HCT116 (cell line): Measurements from ENCODE around the gene SEC16A.

Source experiments
- EZH2 ChIP-seq: fragments of 200-600 bp; sonication (generic); IDR thresholded peaks from 2 replicates; pipeline ENCODE4 v1.6.1; 2017; ENCODE audit warnings: antibody characterized with exemption, mixed run types
- EZH2phosphoT487 ChIP-seq: fragments of 200-600 bp; IDR thresholded peaks from 2 replicates; pipeline ENCODE4 v1.6.1; 2018; ENCODE audit warnings: antibody characterized with exemption, borderline replicate concordance
- JUND ChIP-seq: IDR thresholded peaks from 2 replicates; pipeline ENCODE4 v1.6.1; 2012
- POLR2A ChIP-seq: IDR thresholded peaks from 2 replicates; pipeline ENCODE4 v1.7.0; 2011; ENCODE audit warnings: borderline replicate concordance; ENCODE audit not compliant: insufficient read depth, insufficient read length; ENCODE audit errors: extremely low read depth
- RAD21 ChIP-seq: IDR thresholded peaks from 2 replicates; pipeline ENCODE4 v1.6.1; 2012; ENCODE audit warnings: low read depth, mild to moderate bottlenecking
- YY1 ChIP-seq: IDR thresholded peaks from 2 replicates; pipeline ENCODE4 v1.6.1; 2011; ENCODE audit warnings: low read length, low read depth, moderate library complexity, mild to moderate bottlenecking; ENCODE audit not compliant: insufficient replicate concordance; ENCODE audit errors: extremely low read depth
- ZNF274 ChIP-seq: fragments of 200-500 bp; sonication (Bioruptor generic); IDR thresholded peaks from 2 replicates; pipeline ENCODE4 v1.6.1; 2014; ENCODE audit warnings: mild to moderate bottlenecking, low read depth, low read length, inconsistent platforms
- TF ChIP-seq, protein P1 (sequence below): IDR thresholded peaks from 2 replicates; pipeline ENCODE4 v1.6.1; 2012
- TF ChIP-seq, protein P2 (sequence below), 3 experiments: fragments of 200-600 bp in 1 of 3; sonication (generic) in 1 of 3; IDR thresholded peaks in 2 of 3; conservative IDR thresholded peaks in 1 of 3; 2 replicates each; pipeline ENCODE4 v1.5.1; 2012 to 2017; ENCODE audit warnings: low read depth in 2 of 3, low read length in 2 of 3, antibody characterized with exemption in 1 of 3, borderline replicate concordance in 1 of 3, control low read depth in 1 of 3, mild to moderate bottlenecking in 1 of 3, mixed read lengths in 1 of 3, mixed run types in 1 of 3, moderate library complexity in 1 of 3; ENCODE audit not compliant: insufficient read depth in 1 of 3
- TF ChIP-seq, protein P3 (sequence below): IDR thresholded peaks from 2 replicates; pipeline ENCODE4 v1.6.1; 2012; ENCODE audit warnings: low read depth
- TF ChIP-seq, protein P4 (sequence below): IDR thresholded peaks from 2 replicates; pipeline ENCODE4 v1.6.1; 2012

DNA sequence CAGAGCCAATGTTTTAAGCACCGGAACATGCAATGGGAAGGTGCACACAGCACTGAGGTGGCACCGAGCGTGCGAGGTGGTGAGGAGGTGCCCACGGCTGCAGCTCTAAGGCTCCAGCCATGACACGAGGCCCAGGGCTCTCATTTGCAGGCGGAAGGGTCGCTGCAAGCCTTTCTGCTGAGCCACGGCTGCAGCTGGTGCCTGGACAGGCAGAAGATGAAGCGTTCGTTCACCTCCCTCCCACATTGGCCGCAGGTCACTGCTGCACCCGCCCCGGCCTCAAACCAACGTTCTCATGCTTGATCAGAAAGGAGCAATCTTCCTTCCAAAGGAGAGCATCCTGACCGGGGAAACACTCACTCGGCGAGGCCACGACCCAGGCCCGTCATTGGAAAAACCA lies 38.7 kb downstream of the SEC16A start:
- TF ChIP-seq, protein P1, sequence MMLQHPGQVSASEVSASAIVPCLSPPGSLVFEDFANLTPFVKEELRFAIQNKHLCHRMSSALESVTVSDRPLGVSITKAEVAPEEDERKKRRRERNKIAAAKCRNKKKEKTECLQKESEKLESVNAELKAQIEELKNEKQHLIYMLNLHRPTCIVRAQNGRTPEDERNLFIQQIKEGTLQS, result no peak
- TF ChIP-seq, protein P2, sequence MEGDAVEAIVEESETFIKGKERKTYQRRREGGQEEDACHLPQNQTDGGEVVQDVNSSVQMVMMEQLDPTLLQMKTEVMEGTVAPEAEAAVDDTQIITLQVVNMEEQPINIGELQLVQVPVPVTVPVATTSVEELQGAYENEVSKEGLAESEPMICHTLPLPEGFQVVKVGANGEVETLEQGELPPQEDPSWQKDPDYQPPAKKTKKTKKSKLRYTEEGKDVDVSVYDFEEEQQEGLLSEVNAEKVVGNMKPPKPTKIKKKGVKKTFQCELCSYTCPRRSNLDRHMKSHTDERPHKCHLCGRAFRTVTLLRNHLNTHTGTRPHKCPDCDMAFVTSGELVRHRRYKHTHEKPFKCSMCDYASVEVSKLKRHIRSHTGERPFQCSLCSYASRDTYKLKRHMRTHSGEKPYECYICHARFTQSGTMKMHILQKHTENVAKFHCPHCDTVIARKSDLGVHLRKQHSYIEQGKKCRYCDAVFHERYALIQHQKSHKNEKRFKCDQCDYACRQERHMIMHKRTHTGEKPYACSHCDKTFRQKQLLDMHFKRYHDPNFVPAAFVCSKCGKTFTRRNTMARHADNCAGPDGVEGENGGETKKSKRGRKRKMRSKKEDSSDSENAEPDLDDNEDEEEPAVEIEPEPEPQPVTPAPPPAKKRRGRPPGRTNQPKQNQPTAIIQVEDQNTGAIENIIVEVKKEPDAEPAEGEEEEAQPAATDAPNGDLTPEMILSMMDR (IDR thresholded peaks at IDR 0.05 in 2 of 3, conservative IDR thresholded peaks at IDR 0.05 in 1 of 3; ENCODE audit: borderline replicate concordance in 1 of 3, insufficient read depth in 1 of 3, low read depth in 2 of 3, low read length in 2 of 3), result no peak
- no peak for TF ChIP-seq EZH2
- no peak for TF ChIP-seq POLR2A
- TF ChIP-seq, protein P3, sequence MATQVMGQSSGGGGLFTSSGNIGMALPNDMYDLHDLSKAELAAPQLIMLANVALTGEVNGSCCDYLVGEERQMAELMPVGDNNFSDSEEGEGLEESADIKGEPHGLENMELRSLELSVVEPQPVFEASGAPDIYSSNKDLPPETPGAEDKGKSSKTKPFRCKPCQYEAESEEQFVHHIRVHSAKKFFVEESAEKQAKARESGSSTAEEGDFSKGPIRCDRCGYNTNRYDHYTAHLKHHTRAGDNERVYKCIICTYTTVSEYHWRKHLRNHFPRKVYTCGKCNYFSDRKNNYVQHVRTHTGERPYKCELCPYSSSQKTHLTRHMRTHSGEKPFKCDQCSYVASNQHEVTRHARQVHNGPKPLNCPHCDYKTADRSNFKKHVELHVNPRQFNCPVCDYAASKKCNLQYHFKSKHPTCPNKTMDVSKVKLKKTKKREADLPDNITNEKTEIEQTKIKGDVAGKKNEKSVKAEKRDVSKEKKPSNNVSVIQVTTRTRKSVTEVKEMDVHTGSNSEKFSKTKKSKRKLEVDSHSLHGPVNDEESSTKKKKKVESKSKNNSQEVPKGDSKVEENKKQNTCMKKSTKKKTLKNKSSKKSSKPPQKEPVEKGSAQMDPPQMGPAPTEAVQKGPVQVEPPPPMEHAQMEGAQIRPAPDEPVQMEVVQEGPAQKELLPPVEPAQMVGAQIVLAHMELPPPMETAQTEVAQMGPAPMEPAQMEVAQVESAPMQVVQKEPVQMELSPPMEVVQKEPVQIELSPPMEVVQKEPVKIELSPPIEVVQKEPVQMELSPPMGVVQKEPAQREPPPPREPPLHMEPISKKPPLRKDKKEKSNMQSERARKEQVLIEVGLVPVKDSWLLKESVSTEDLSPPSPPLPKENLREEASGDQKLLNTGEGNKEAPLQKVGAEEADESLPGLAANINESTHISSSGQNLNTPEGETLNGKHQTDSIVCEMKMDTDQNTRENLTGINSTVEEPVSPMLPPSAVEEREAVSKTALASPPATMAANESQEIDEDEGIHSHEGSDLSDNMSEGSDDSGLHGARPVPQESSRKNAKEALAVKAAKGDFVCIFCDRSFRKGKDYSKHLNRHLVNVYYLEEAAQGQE, result no peak
- no peak for TF ChIP-seq YY1
- no peak for TF ChIP-seq EZH2phosphoT487
- no peak for TF ChIP-seq RAD21
- TF ChIP-seq ZNF274, result no peak
- TF ChIP-seq, protein P4, sequence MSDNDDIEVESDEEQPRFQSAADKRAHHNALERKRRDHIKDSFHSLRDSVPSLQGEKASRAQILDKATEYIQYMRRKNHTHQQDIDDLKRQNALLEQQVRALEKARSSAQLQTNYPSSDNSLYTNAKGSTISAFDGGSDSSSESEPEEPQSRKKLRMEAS, result no peak
- TF ChIP-seq JUND, result no peak
